Caki2 (cell line): ENCODE data around the gene SPACA7. TPM values are rescaled to one million over a fixed set of nuclear protein-coding genes. Genes with fewer than 3 reads are reported as not detected.

Experiments
- DNase-seq: peaks from one replicate; pipeline ENCODE4 v3.0.0-alpha.2; 2015; ENCODE audit warnings: low read depth
- in situ Hi-C: cut with HindIII; loops from 2 replicates; pipeline ENCODE4 v1.10.0; 2016; ENCODE audit warnings: low sequenced_read_pairs, low pct_unique_long_range_greater_than_20kb, mixed read lengths
- total RNA-seq: library from RNA; depleted of rRNA; stranded (reverse); fragments of >200 nt; shearing (Covaris generic); gene quantifications from 2 replicates; pipeline ENCODE4 v1.2.3, GENCODE V29; 2014; ENCODE audit warnings: low replicate concordance

Gene SPACA7
- total RNA-seq, 1 experiment from 2014 or later: not detected

GRCh38 chr13:112443191-112443994 lies 67.2 kb downstream of the SPACA7 start:
- no peak for DNase-seq
- in situ Hi-C loops: no loop called here

- in situ Hi-C loops: no loop called here
Observed at GRCh38 chr13:112443995-112444311, 67.8 kb downstream of the SPACA7 start.

GRCh38 chr13:112444416-112445399 lies 68.6 kb downstream of the SPACA7 start:
- in situ Hi-C loops: no loop called here
- DNase-seq: no peak

More at GRCh38 chr13:112443995-112444311, 67.8 kb downstream of the SPACA7 start:
- DNase-seq: peak; percentile 13

DNA sequence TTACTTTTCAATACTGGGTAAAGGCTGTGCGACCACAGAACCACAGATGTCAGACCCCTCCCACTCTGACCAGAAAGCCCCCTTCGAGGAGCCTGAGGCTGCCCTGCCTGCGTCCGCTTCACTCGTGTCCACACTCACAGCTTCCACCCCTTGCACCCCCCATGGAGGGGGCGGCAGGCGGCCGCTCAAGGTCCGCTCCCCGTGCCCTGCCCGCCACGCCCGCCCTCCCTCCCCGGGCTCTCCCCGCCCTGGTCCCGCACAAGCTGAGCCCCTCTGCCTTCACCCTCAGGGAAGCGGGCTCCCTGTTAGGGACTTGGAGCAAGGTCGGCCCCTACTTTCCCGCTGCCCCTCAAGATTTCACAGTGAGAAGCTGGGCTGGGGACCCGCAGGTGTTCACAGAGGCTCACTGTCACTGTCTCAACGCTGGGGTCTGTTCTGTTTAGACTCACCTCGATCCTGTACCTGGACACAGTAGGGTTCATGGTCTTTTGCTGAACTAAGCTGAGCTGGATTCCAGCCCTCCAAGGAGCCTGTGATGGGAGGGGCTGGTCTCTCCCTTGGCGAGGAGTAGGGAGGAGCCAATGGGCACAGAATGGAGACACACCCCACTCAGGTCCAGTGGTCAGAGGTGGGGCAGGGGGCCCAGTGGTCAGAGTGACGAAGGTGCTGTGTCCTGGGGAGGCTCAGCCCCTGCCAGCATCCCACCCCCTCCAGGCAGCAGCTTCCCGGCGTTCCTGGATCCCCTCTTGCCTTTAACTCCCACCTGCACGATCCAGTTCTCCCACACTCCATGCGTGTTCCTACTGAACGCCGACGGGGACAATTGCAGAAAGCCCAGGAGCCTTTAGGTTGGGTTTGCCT lies 69.5 kb downstream of the SPACA7 start:
- DNase-seq: no peak
- in situ Hi-C loops: no loop called here

DNA sequence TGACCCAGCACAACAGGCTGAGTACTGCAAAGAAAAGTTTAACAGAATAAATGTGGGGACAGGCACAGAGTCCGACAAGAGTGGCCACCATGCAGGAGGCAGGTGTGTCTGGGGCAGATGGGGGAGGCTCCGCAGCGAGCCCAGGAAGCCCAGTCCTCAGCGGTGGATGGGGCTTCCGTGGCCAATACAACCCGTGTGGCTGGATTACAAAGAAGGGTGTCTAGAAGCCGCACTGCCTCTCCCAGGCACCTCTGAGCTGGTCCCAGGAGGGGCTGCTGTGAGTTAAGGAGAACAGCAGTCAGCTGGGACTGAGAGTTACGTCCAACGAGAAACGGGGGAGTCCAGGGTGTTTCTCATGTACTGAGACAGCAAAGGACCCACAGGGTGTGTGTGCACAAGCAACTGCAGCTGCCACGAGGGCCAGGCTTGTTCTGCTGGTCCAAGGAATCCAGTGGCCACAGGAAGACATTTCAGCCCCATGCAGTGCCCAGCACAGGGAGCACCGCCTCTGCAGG lies 70.2 kb downstream of the SPACA7 start:
- DNase-seq: no peak
- in situ Hi-C loops: no loop called here

DNA sequence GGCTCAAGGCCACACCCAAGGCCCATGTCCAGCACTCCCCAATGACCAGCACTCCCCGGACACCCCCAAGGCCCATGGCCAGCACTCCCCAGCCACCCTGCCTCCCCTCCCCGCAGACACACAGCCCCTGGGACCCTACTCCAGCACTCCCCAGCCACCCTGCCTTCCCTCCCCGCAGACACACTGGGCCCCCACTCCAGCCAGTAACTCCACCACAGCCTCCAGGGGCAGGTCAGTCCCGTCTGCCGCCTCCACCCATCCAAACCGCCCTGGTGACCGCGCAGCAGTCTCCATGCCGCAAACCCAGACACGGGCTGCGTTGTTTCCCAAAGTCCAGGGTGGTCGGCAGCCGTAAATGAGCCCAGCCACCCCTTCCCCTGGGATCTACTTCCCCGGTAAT lies 70.7 kb downstream of the SPACA7 start:
- in situ Hi-C loops: no loop called here
- DNase-seq: no peak

DNA sequence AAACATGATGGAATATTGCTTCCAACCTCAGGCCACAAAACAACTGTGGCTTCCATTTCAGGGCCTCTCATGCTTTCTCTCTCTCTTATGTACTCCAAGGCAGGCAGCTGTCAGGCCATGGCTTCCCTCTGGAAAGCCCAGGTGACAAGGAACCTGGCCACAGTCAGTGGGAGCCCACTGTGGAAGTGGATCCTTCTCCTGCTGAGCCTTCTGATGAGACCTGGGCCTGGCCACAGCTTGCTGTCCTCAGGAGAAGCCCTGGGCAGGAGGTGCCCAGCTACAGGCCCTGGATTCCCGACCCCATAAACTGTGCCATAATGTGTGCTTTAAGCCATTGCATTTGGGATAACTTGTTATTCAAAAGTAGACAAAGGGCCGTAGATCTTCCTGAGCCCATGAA lies 71.2 kb downstream of the SPACA7 start:
- in situ Hi-C loops: no loop called here
- DNase-seq: no peak

GRCh38 chr13:112447761-112448603 lies 71.8 kb downstream of the SPACA7 start:
- in situ Hi-C loops: no loop called here
- no peak for DNase-seq

- in situ Hi-C loops: no loop called here
Observed at GRCh38 chr13:112448621-112449544, 72.7 kb downstream of the SPACA7 start.

DNA sequence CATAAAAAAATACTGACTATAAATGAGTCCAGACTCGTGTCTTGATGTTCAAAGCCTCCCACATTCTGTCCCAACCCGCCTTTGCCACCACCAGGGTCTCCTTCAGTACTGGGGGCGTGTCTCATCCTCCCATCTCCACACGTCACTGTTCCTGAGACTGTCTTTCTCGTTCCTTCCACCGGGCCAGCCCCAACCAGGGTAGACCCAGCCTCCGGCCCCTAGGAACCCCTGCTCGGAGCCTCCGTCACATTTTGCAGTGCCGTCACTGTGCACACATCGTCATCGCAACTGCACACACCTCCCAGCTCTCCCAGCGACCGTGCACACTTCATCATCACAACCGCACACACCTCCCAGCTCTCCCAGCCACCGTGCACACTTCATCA lies 73.4 kb downstream of the SPACA7 start:
- DNase-seq: no peak
- in situ Hi-C loops: no loop called here

More at GRCh38 chr13:112448621-112449544, 72.7 kb downstream of the SPACA7 start:
- DNase-seq: no peak

- in situ Hi-C loops: no loop called here
- DNase-seq: no peak
Observed at GRCh38 chr13:112450118-112450903, 74.2 kb downstream of the SPACA7 start.

DNA sequence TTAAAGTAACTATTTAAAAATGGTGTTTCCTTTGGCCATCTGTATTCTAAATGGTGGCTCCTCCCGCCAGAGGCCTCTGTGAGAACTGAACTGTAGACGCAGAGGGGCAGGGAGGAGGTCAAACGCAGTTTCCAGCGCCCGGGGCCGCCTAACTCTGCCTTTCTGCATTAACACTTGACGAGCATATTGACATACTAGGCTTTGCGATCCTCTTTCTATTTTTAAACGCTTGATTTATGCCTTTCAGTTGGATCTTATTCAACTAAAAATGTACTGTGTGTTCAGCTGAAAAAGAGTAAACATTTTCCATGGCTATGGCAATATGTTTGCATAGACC lies 74.7 kb downstream of the SPACA7 start:
- DNase-seq: no peak
- in situ Hi-C loops: no loop called here

DNA sequence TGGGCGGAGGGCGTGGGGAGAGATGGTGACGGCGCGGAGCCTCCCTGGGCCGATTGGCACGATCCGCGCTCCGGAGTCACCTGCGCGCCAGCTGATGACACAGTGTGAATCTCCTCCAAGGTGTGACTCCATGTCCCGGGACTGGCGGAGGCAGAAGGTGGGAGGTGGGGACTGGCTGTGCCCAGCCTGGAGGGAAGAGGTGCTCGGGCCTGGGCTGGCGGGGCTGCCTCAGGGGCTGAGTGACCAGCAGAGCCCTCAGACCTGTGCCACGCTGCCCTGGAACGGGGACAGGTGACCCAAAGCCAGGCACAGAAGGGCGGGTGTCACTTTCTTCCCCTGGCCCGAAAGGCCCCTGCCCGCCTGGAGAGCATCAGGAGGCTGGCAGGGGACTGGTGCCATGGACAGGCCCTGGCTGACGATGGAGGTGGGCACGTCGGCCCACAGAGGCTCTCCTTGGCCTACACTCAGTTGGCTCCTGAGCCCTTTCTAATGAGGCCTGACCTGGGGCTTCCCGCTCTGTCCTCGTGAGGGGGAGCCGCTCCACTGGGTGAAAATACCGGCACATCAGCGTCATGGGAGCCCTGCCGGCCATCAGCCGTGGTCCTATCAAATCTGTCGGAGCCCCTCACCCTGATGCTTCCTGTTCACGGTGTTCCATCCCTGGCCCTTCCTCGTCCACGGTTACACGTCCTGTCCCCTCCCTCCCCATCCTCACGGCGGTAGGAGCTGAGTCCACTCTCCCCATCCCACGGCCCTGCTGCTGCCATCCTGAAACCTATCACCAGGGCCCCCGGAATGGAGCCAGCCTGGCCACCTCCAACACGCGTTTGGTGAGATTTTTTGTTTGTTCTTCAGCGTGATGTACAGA lies 75.6 kb downstream of the SPACA7 start:
- no peak for DNase-seq
- in situ Hi-C loops: no loop called here

DNA sequence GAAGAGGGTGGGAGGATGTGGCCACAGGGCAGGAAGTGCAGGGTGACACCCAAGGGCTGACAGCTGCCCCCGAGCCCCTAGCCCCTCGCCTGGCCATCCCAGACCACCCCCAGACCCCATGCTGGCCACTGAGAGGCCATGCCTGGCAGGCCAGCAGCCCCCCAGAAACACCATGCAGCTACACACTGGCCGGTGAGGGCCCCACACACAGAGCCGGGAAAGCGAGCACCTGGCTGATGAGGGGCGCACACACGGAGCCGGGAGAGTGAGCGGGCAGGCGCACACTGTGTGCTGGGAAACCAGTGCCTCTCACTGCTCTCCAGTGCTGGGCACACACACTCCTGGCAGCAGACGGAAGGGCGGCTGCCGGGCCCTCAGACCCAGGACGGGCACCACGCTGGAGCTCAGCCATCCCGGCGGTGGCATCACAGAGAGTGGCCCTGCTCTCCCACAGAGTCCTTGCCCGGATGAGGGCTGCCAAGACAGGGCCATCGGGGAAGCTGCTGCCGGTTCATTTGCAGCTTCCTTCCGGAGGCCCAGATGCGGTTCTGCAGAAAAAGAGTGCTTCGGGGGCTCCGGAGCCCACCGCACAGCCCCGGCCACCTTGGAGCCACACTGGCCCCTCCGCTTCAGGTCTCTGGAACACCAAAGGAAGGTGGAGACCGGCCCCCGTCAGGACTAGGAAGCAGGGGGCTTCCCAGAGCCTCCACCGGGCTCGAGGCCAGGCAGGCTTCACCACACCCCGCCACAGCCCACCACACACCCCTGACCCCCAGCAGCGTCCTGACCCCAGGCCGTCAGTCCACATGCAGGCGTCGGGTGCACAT lies 76.4 kb downstream of the SPACA7 start:
- no peak for DNase-seq
- in situ Hi-C loops: no loop called here
